WTC11 (cell line): Measurements from ENCODE around the gene CFAP44. TPM values are rescaled to one million over a fixed set of nuclear protein-coding genes. Genes with fewer than 3 reads are reported as not detected.

Source experiments
- ATAC-seq: fragments of 200-7000 bp; cut with Tn5 transposase; 2 replicates; pipeline ENCODE4 v1.10.0; 2021; ENCODE audit warnings: mild to moderate bottlenecking, moderate library complexity
- CTCF ChIA-PET: fragments of 300-600 bp; sonication (Branson Sonifier 250); formaldehyde crosslinking; loops from one replicate; lab custom pipeline; 2021; ENCODE audit warnings: antibody characterized with exemption; lab: Charles Lee
- POLR2A ChIA-PET: fragments of 350-600 bp; sonication (Branson Sonifier 250); formaldehyde crosslinking; loops from one replicate; lab custom pipeline; 2021; ENCODE audit warnings: antibody characterized with exemption; lab: Charles Lee
- DNase-seq: peaks from one replicate; pipeline ENCODE4 v3.0.0; 2021; ENCODE audit warnings: low spot score
- H3K27ac Mint-ChIP-seq: 2 replicates; pipeline ENCODE4 v1.8.0; 2021; ENCODE audit warnings: mixed read lengths
- H3K27me3 Mint-ChIP-seq: 2 replicates; pipeline ENCODE4 v1.8.0; 2021; ENCODE audit warnings: low read depth, mild to moderate bottlenecking, moderate library complexity, mixed read lengths
- H3K36me3 Mint-ChIP-seq: 2 replicates; pipeline ENCODE4 v1.8.0; 2021; ENCODE audit warnings: mixed read lengths
- H3K4me1 Mint-ChIP-seq: 2 replicates; pipeline ENCODE4 v1.8.0; 2022; ENCODE audit warnings: mixed read lengths
- H3K4me3 Mint-ChIP-seq: 2 replicates; pipeline ENCODE4 v1.8.0; 2021; ENCODE audit warnings: mild to moderate bottlenecking, moderate library complexity, mixed read lengths
- H3K9me3 Mint-ChIP-seq: 2 replicates; pipeline ENCODE4 v1.8.0; 2021; ENCODE audit warnings: mixed read lengths
- E2F1 ChIP-seq: sonication (generic); formaldehyde crosslinking; IDR thresholded peaks from 2 replicates; pipeline ENCODE4 v1.8.0; 2022; ENCODE audit warnings: mild to moderate bottlenecking, missing genetic modification reagents
- FOXP1 ChIP-seq: sonication (generic); formaldehyde crosslinking; IDR thresholded peaks from 2 replicates; pipeline ENCODE4 v1.8.0; 2022; ENCODE audit warnings: missing genetic modification reagents, mild to moderate bottlenecking, moderate library complexity, borderline replicate concordance
- NFYB ChIP-seq: sonication (generic); formaldehyde crosslinking; conservative IDR thresholded peaks from 2 replicates; pipeline ENCODE4 v1.8.0; 2022; ENCODE audit warnings: low read depth, missing genetic modification reagents
- NR3C1 ChIP-seq: sonication (generic); formaldehyde crosslinking; conservative IDR thresholded peaks from 2 replicates; pipeline ENCODE4 v1.8.1; 2023; ENCODE audit warnings: low read depth, mild to moderate bottlenecking, missing genetic modification reagents
- SP1 ChIP-seq: sonication (generic); formaldehyde crosslinking; conservative IDR thresholded peaks from 2 replicates; pipeline ENCODE4 v1.8.1; 2022; ENCODE audit warnings: missing genetic modification reagents
- STAT6 ChIP-seq: sonication (generic); formaldehyde crosslinking; conservative IDR thresholded peaks from 2 replicates; pipeline ENCODE4 v1.8.1; 2023; ENCODE audit warnings: mild to moderate bottlenecking, low read depth, missing genetic modification reagents, moderate library complexity
- ZNF138 ChIP-seq: sonication (generic); formaldehyde crosslinking; conservative IDR thresholded peaks from 2 replicates; pipeline ENCODE4 v1.8.1; 2022; ENCODE audit warnings: mild to moderate bottlenecking, moderate library complexity, missing genetic modification reagents
- ZNF232 ChIP-seq: sonication (generic); formaldehyde crosslinking; IDR thresholded peaks from 2 replicates; pipeline ENCODE4 v1.8.0; 2022; ENCODE audit warnings: mild to moderate bottlenecking, missing genetic modification reagents
- ZNF263 ChIP-seq: sonication (generic); formaldehyde crosslinking; IDR thresholded peaks from 2 replicates; pipeline ENCODE4 v1.8.1; 2022; ENCODE audit warnings: low read depth, mild to moderate bottlenecking, moderate library complexity, missing genetic modification reagents
- ZNF423 ChIP-seq: fragments of 250-450 bp; sonication (Bioruptor Pico); IDR thresholded peaks from 2 replicates; pipeline ENCODE4 v2.1.2; 2022; ENCODE audit warnings: mild to moderate bottlenecking, moderate library complexity
- total RNA-seq: library from RNA; stranded (reverse); gene quantifications from 3 replicates; pipeline ENCODE4 v1.2.3, GENCODE V29; 2021
- TF ChIP-seq, protein P1 (sequence below): sonication (generic); formaldehyde crosslinking; IDR thresholded peaks from 2 replicates; pipeline ENCODE4 v1.8.0; 2022; ENCODE audit warnings: mild to moderate bottlenecking, missing genetic modification reagents
- TF ChIP-seq, protein P2 (sequence below): sonication (generic); formaldehyde crosslinking; IDR thresholded peaks from 2 replicates; pipeline ENCODE4 v1.8.0; 2022; ENCODE audit warnings: missing genetic modification reagents
- TF ChIP-seq, protein P3 (sequence below): sonication (generic); formaldehyde crosslinking; IDR thresholded peaks from 2 replicates; pipeline ENCODE4 v1.8.1; 2023; ENCODE audit warnings: mild to moderate bottlenecking, missing genetic modification reagents, borderline replicate concordance

The CFAP44 gene
- total RNA-seq, 1 experiment from 2014 or later: 0.90 TPM

DNA sequence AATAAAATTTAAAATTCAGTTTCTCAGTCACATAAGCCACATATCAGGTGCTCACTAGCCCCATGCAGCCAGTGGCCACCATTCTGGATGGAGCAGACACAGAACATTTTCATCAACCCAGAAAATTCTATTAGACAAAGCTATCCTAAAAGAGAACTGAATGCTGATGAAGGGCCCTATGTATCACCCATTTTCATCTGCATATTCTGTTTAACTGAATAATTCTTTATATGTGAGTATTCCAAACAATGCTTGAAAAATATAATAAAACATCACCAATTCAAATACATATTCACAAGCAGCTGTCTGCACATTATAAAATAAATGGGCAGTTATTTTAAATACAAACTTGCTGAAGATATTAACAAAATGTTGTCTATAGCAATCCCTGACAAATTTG is 14.2 kb upstream of the CFAP44 start:
- H3K36me3 Mint-ChIP-seq: peaks cover 43% of the 10 kb centered on the region
- no peak overlapping the region for H3K4me3 Mint-ChIP-seq
- H3K9me3 Mint-ChIP-seq: peaks cover 10% of the 10 kb centered on the region
- DNase-seq: no peak
- no peaks in the 10 kb centered on the region for H3K4me1 Mint-ChIP-seq
- H3K27me3 Mint-ChIP-seq: no peaks in the 10 kb centered on the region
- H3K27ac Mint-ChIP-seq: no peak overlapping the region
- no peak for TF ChIP-seq ZNF423 (CRISPR knock-in tag)
- TF ChIP-seq, protein P1, sequence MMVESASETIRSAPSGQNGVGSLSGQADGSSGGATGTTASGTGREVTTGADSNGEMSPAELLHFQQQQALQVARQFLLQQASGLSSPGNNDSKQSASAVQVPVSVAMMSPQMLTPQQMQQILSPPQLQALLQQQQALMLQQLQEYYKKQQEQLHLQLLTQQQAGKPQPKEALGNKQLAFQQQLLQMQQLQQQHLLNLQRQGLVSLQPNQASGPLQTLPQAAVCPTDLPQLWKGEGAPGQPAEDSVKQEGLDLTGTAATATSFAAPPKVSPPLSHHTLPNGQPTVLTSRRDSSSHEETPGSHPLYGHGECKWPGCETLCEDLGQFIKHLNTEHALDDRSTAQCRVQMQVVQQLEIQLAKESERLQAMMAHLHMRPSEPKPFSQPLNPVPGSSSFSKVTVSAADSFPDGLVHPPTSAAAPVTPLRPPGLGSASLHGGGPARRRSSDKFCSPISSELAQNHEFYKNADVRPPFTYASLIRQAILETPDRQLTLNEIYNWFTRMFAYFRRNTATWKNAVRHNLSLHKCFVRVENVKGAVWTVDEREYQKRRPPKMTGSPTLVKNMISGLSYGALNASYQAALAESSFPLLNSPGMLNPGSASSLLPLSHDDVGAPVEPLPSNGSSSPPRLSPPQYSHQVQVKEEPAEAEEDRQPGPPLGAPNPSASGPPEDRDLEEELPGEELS (CRISPR knock-in tag): no peak
- no peak for TF ChIP-seq FOXP1 (CRISPR knock-in tag)
- no peak for TF ChIP-seq E2F1 (CRISPR knock-in tag)
- TF ChIP-seq, all 79 proteins: peak for 0
- ChIA-PET POLR2A (no interaction called here), CTCF (no interaction called here)
- ATAC-seq: no peak

GRCh38 chr3:113454630-113455029 is 13.3 kb upstream of the CFAP44 start:
- no peak overlapping the region for H3K27ac Mint-ChIP-seq
- ATAC-seq: no peak
- DNase-seq: no peak
- H3K4me1 Mint-ChIP-seq: no peaks in the 10 kb centered on the region
- no peaks in the 10 kb centered on the region for H3K27me3 Mint-ChIP-seq
- H3K4me3 Mint-ChIP-seq: no peak overlapping the region
- POLR2A ChIA-PET: no interaction called here
- TF ChIP-seq, protein P2, sequence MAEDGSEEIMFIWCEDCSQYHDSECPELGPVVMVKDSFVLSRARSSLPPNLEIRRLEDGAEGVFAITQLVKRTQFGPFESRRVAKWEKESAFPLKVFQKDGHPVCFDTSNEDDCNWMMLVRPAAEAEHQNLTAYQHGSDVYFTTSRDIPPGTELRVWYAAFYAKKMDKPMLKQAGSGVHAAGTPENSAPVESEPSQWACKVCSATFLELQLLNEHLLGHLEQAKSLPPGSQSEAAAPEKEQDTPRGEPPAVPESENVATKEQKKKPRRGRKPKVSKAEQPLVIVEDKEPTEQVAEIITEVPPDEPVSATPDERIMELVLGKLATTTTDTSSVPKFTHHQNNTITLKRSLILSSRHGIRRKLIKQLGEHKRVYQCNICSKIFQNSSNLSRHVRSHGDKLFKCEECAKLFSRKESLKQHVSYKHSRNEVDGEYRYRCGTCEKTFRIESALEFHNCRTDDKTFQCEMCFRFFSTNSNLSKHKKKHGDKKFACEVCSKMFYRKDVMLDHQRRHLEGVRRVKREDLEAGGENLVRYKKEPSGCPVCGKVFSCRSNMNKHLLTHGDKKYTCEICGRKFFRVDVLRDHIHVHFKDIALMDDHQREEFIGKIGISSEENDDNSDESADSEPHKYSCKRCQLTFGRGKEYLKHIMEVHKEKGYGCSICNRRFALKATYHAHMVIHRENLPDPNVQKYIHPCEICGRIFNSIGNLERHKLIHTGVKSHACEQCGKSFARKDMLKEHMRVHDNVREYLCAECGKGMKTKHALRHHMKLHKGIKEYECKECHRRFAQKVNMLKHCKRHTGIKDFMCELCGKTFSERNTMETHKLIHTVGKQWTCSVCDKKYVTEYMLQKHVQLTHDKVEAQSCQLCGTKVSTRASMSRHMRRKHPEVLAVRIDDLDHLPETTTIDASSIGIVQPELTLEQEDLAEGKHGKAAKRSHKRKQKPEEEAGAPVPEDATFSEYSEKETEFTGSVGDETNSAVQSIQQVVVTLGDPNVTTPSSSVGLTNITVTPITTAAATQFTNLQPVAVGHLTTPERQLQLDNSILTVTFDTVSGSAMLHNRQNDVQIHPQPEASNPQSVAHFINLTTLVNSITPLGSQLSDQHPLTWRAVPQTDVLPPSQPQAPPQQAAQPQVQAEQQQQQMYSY (CRISPR knock-in tag): no peak
- CTCF ChIA-PET: no interaction called here
- peaks cover 10% of the 10 kb centered on the region for H3K9me3 Mint-ChIP-seq
- H3K36me3 Mint-ChIP-seq: peaks cover 35% of the 10 kb centered on the region

DNA sequence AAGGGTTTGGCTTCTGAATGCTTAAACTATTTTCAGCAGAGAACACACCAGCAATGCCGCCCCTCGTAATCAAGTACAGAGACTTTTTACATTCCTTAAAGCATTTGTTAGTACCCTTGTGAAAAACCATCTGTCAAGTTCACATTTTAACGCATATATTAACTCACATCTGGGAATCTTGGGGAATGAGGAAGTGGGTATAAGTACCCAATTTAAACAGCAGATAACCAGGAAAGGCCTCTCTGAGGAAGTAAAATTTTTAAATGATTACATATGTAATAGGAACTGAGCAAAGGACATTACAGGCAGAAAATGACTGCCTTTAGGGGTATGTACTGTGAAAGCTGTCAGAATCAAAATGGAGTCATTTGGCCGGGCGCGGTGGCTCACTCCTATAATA is 12.8 kb upstream of the CFAP44 start:
- H3K36me3 Mint-ChIP-seq: peaks cover 29% of the 10 kb centered on the region
- no peaks in the 10 kb centered on the region for H3K27me3 Mint-ChIP-seq
- ChIA-PET CTCF (no interaction called here), POLR2A (no interaction called here)
- peaks cover 5% of the 10 kb centered on the region for H3K9me3 Mint-ChIP-seq
- no peaks in the 10 kb centered on the region for H3K4me1 Mint-ChIP-seq
- no peak overlapping the region for H3K4me3 Mint-ChIP-seq
- DNase-seq (no peak), ATAC-seq (no peak)
- TF ChIP-seq ZNF263 (CRISPR knock-in tag) (no peak), NR3C1 (CRISPR knock-in tag) (no peak), ZNF232 (CRISPR knock-in tag) (no peak), SP1 (CRISPR knock-in tag) (no peak), STAT6 (CRISPR knock-in tag) (no peak), E2F1 (CRISPR knock-in tag) (no peak), NFYB (CRISPR knock-in tag) (no peak), ZNF138 (CRISPR knock-in tag) (no peak)
- TF ChIP-seq, protein P3, sequence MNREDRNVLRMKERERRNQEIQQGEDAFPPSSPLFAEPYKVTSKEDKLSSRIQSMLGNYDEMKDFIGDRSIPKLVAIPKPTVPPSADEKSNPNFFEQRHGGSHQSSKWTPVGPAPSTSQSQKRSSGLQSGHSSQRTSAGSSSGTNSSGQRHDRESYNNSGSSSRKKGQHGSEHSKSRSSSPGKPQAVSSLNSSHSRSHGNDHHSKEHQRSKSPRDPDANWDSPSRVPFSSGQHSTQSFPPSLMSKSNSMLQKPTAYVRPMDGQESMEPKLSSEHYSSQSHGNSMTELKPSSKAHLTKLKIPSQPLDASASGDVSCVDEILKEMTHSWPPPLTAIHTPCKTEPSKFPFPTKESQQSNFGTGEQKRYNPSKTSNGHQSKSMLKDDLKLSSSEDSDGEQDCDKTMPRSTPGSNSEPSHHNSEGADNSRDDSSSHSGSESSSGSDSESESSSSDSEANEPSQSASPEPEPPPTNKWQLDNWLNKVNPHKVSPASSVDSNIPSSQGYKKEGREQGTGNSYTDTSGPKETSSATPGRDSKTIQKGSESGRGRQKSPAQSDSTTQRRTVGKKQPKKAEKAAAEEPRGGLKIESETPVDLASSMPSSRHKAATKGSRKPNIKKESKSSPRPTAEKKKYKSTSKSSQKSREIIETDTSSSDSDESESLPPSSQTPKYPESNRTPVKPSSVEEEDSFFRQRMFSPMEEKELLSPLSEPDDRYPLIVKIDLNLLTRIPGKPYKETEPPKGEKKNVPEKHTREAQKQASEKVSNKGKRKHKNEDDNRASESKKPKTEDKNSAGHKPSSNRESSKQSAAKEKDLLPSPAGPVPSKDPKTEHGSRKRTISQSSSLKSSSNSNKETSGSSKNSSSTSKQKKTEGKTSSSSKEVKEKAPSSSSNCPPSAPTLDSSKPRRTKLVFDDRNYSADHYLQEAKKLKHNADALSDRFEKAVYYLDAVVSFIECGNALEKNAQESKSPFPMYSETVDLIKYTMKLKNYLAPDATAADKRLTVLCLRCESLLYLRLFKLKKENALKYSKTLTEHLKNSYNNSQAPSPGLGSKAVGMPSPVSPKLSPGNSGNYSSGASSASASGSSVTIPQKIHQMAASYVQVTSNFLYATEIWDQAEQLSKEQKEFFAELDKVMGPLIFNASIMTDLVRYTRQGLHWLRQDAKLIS (CRISPR knock-in tag): no peak
- no peak overlapping the region for H3K27ac Mint-ChIP-seq
